LNCaP clone FGC (cell line): Measurements from ENCODE around the gene CLMN.

Source experiments
- DNase-seq: peaks from one replicate; pipeline ENCODE4 v3.0.0-alpha.2; 2011; ENCODE audit warnings: low read depth
- H3K4me3 ChIP-seq: 2 replicates; pipeline ENCODE4 v1.5.1; 2011; ENCODE audit warnings: mild to moderate bottlenecking, low read depth, low read length, control low read depth
- CTCF ChIP-seq: IDR thresholded peaks from 2 replicates; pipeline ENCODE4 v1.5.1; 2012; ENCODE audit warnings: mild to moderate bottlenecking; ENCODE audit not compliant: control insufficient read depth, insufficient read depth; ENCODE audit errors: extremely low read depth

The CLMN gene

DNA sequence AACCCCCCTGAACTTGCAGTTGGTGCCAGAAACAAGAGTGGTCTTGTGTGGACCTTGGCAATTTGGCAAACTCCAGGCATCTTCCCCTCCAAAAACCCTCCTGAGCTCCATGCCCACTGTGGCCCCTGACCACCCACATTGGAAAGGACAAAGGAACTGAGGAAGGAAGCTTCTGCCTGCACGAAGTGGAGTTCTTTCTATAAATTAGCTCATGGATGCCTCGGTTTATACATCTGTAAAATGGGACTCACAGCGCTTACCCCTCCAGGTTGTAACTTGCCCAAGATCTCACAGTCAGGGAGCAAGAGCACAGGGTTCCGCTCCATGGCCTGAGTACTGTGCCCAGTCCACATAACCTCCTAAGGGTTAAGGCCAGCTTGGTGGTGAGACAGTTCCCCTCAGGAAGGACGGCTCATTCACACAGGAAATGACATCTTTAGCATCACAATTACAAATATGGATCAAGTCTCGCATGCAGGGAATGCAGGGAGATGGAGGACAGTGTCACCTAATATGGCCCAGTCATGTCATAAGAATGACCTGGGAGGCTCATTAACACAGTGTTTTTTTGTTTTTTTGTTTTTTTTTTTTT, 66.6 kb downstream of the CLMN start:
- DNase-seq: no peak
- no peak for TF ChIP-seq CTCF

GRCh38 chr14:95252219-95252618, 67.5 kb downstream of the CLMN start:
- no peak for TF ChIP-seq CTCF
- no peak for DNase-seq
- H3K4me3 ChIP-seq: no peak overlapping the region

More for the DNA sequence above, 66.6 kb downstream of the CLMN start:
- H3K4me3 ChIP-seq: no peak overlapping the region

- DNase-seq: no peak
- H3K4me3 ChIP-seq: no peak overlapping the region
- TF ChIP-seq CTCF: no peak
These were observed 68.8 kb downstream of the CLMN start for GRCh38 chr14:95250936-95251335.

GRCh38 chr14:95250140-95250769, 69.5 kb downstream of the CLMN start:
- no peak overlapping the region for H3K4me3 ChIP-seq
- TF ChIP-seq CTCF: no peak
- DNase-seq: no peak

- H3K4me3 ChIP-seq: no peak overlapping the region
- no peak for DNase-seq
- no peak for TF ChIP-seq CTCF
These were observed 71.3 kb downstream of the CLMN start for GRCh38 chr14:95248432-95248831.

GRCh38 chr14:95246870-95247269, 72.8 kb downstream of the CLMN start:
- no peak for TF ChIP-seq CTCF
- no peak for DNase-seq
- H3K4me3 ChIP-seq: no peak overlapping the region

DNA sequence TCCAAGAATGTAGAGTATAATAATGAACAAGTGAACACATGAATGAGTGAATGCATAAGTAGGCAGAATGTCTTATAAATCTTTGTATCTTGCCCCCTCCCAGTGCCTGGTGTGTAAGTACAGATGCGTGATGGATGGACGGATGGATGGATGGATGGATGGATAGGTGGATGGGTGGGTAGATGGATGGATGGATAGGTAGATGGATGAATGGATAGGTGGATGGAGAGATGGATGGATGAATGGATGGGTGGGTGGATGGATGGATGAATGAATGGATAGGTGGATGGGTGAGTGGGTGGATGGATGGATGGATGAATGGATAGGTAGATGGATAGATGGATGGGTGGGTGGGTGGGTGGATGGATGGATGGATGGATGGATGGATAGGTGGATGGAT, 74.4 kb downstream of the CLMN start:
- DNase-seq: no peak
- H3K4me3 ChIP-seq: no peak overlapping the region
- TF ChIP-seq CTCF: no peak
